Measurements from ENCODE around the gene BCL6.

DNA sequence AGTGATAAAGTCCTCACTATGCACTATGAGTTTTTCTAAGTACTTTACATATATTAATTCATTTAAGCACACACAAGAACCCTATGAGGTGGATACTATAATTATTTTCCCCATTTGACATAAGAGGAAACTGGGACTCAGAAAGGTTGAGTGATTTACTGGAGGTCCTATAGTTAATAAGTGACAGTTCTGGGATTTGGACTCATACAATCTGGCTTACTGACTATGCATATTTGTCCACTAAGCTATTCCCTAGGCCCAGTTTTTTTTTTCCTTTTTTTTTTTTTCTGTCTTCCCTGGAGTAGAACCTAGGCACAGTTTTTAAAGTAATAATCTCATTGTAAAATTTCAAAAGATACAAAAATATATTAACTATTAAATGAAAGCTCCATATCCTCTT is 36.6 kb downstream of the BCL6 start:
- no peak for TF ChIP-seq POLR2A (IDR thresholded peaks at IDR 0.05)
- TF ChIP-seq, protein P1, sequence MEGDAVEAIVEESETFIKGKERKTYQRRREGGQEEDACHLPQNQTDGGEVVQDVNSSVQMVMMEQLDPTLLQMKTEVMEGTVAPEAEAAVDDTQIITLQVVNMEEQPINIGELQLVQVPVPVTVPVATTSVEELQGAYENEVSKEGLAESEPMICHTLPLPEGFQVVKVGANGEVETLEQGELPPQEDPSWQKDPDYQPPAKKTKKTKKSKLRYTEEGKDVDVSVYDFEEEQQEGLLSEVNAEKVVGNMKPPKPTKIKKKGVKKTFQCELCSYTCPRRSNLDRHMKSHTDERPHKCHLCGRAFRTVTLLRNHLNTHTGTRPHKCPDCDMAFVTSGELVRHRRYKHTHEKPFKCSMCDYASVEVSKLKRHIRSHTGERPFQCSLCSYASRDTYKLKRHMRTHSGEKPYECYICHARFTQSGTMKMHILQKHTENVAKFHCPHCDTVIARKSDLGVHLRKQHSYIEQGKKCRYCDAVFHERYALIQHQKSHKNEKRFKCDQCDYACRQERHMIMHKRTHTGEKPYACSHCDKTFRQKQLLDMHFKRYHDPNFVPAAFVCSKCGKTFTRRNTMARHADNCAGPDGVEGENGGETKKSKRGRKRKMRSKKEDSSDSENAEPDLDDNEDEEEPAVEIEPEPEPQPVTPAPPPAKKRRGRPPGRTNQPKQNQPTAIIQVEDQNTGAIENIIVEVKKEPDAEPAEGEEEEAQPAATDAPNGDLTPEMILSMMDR (IDR thresholded peaks at IDR 0.05), result no peak
- TF ChIP-seq EP300 (IDR thresholded peaks at IDR 0.05), result no peak

All from ovary (tissue), 3 donors.